ENCODE results near the gene CCDC183.
"Not testable (repeated sequence)": the region's sequence is repeated elsewhere in the genome, so short reads cannot be mapped to it uniquely, and the experiment has no call there.

Gene CCDC183

GRCh38 chr9:136751244-136751643 lies 44.9 kb upstream of the CCDC183 start:
- H3K4me3 ChIP-seq (ENCODE audit: control insufficient read depth, low read depth, low read length), result no peak overlapping the region
- no peak for TF ChIP-seq CTCF (conservative IDR thresholded peaks at IDR 0.05; ENCODE audit: control insufficient read depth, insufficient read depth, low read depth, low read length)
- no peak for DNase-seq (ENCODE audit: low read depth)

GRCh38 chr9:136751814-136752213 lies 44.3 kb upstream of the CCDC183 start:
- DNase-seq (ENCODE audit: low read depth), result no peak
- no peak for TF ChIP-seq CTCF (conservative IDR thresholded peaks at IDR 0.05; ENCODE audit: control insufficient read depth, insufficient read depth, low read depth, low read length)
- no peak overlapping the region for H3K4me3 ChIP-seq (ENCODE audit: control insufficient read depth, low read depth, low read length)

GRCh38 chr9:136753371-136754058 lies 42.6 kb upstream of the CCDC183 start:
- no peak for TF ChIP-seq CTCF (conservative IDR thresholded peaks at IDR 0.05; ENCODE audit: control insufficient read depth, insufficient read depth, low read depth, low read length)
- DNase-seq (ENCODE audit: low read depth), result no peak
- no peak overlapping the region for H3K4me3 ChIP-seq (ENCODE audit: control insufficient read depth, low read depth, low read length)

GRCh38 chr9:136754059-136754572 lies 42.0 kb upstream of the CCDC183 start:
- no peak for TF ChIP-seq CTCF (conservative IDR thresholded peaks at IDR 0.05; ENCODE audit: control insufficient read depth, insufficient read depth, low read depth, low read length)
- no peak overlapping the region for H3K4me3 ChIP-seq (ENCODE audit: control insufficient read depth, low read depth, low read length)
- DNase-seq (ENCODE audit: low read depth), result no peak

GRCh38 chr9:136754626-136755301 lies 41.4 kb upstream of the CCDC183 start:
- TF ChIP-seq CTCF (conservative IDR thresholded peaks at IDR 0.05; ENCODE audit: control insufficient read depth, insufficient read depth, low read depth, low read length), result no peak
- H3K4me3 ChIP-seq (ENCODE audit: control insufficient read depth, low read depth, low read length), result no peak overlapping the region
- DNase-seq (ENCODE audit: low read depth), result no peak

GRCh38 chr9:136755302-136756133 lies 40.6 kb upstream of the CCDC183 start:
- not testable (repeated sequence) for H3K4me3 ChIP-seq (ENCODE audit: control insufficient read depth, low read depth, low read length); DNase-seq (ENCODE audit: low read depth)

- no peak overlapping the region for H3K4me3 ChIP-seq (ENCODE audit: control insufficient read depth, low read depth, low read length)
- no peak for DNase-seq (ENCODE audit: low read depth)
- no peak for TF ChIP-seq CTCF (conservative IDR thresholded peaks at IDR 0.05; ENCODE audit: control insufficient read depth, insufficient read depth, low read depth, low read length)
Measured at GRCh38 chr9:136756134-136756438, 40.1 kb upstream of the CCDC183 start.
